ENCODE data around the gene TNRC6C. TPM values are rescaled to one million over a fixed set of nuclear protein-coding genes. Genes with fewer than 3 reads are reported as not detected.

TNRC6C gene
- total RNA-seq, 4 donors from 2014 or later = 4.8 to 14.5 (median 11.6) TPM

DNA sequence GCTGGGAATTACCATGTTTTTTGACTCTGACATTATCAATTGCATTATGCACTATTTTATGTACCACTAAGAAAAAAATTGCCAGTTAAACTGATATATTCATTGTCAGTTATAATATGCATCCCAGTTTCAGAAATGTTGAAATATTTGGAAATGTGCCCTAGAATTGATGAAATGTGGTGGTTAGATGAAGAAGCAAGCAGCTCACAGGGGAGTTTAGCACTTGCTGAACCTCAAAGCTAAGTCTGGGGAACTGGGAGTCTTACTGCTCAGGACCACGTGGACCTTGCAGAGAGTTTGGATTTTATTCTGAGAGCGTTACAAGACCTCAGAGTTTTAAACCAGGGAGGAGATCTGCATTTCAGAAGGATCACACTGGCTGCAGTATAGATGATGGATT lies 67.9 kb downstream of the TNRC6C start:
- H3K4me3 ChIP-seq = no peak overlapping the region
- peaks cover under 1% of the 10 kb centered on the region for H3K4me1 ChIP-seq
- no peak overlapping the region for H3K27ac ChIP-seq
- no peaks in the 10 kb centered on the region for H3K27me3 ChIP-seq
- H3K9me3 ChIP-seq = no peaks in the 10 kb centered on the region
- no peak for DNase-seq (ENCODE audit: low spot score in 2 of 2)
- 86% methylated on average over 2 of the region's 2 CpGs for WGBS
- TF ChIP-seq POLR2AphosphoS5 (IDR thresholded peaks at IDR 0.05) = no peak
- TF ChIP-seq POLR2A (IDR thresholded peaks at IDR 0.05) = no peak
- TF ChIP-seq EP300 (IDR thresholded peaks at IDR 0.05) = no peak
- no peak for TF ChIP-seq CTCF (IDR thresholded peaks at IDR 0.05)
- H3K36me3 ChIP-seq = no peaks in the 10 kb centered on the region

GRCh38 chr17:78027121-78027520 lies 68.6 kb downstream of the TNRC6C start:
- H3K36me3 ChIP-seq = no peaks in the 10 kb centered on the region
- WGBS = 96% methylated on average over 2 of the region's 2 CpGs
- DNase-seq (ENCODE audit: low spot score in 2 of 2) = no peak
- no peak for TF ChIP-seq POLR2A (IDR thresholded peaks at IDR 0.05)
- TF ChIP-seq POLR2AphosphoS5 (IDR thresholded peaks at IDR 0.05) = no peak
- TF ChIP-seq CTCF (IDR thresholded peaks at IDR 0.05) = no peak
- no peak for TF ChIP-seq EP300 (IDR thresholded peaks at IDR 0.05)
- H3K4me1 ChIP-seq = peaks cover 8% of the 10 kb centered on the region
- H3K9me3 ChIP-seq = no peaks in the 10 kb centered on the region
- no peaks in the 10 kb centered on the region for H3K27me3 ChIP-seq
- no peak overlapping the region for H3K27ac ChIP-seq
- H3K4me3 ChIP-seq = no peak overlapping the region

DNA sequence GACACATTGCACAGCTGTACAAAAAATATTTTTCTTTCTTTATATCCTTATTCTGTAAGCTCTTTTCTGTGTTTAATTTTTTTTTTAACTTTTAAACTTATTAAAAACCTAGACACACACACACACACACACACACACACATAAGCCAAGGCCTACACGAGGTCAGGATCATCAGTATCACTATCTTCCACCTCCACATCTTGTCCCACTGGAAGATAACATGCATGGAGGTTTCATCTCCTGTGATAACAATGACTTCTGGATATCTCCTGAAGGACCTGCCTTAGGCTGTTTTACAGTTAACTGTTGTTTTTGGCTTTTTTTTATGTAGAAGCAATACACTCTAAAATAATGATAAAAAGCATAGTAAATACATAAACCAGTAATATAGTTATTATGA lies 71.2 kb downstream of the TNRC6C start:
- no peak for DNase-seq (ENCODE audit: low spot score in 2 of 2)
- TF ChIP-seq POLR2A (IDR thresholded peaks at IDR 0.05) = no peak
- TF ChIP-seq EP300 (IDR thresholded peaks at IDR 0.05) = no peak
- no peak for TF ChIP-seq POLR2AphosphoS5 (IDR thresholded peaks at IDR 0.05)
- no peak for TF ChIP-seq CTCF (IDR thresholded peaks at IDR 0.05)
- WGBS = 70% methylated on average over 1 of the region's 1 CpG

DNA sequence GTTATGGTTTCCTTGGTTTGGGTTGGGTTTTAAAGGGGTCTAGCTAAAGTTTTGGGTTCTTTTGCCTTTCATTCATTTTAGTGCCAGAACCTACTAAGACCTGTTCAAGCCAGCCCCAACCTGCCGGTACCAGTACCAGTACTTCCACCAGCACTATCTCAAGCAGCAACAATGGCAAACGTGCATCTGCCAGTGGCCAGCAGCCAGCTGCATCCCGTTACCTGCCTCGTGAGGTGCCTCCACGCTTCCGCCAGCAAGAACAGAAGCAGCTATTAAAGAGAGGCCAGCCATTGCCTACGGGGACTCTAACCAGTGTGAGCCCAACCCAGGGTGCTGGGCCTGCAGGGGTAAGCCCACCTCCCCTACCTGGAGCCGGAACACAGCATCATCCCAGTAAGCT lies 72.9 kb downstream of the TNRC6C start:
- Histone ChIP-seq H3K9me3 (no peaks in the 10 kb centered on the region), H3K4me1 (peaks cover 10% of the 10 kb centered on the region), H3K27ac (no peak overlapping the region), H3K36me3 (peaks cover 7% of the 10 kb centered on the region), H3K27me3 (no peaks in the 10 kb centered on the region), H3K4me3 (no peak overlapping the region)
- 71% methylated on average over 6 of the region's 8 CpGs for WGBS
- TF ChIP-seq POLR2A (IDR thresholded peaks at IDR 0.05) (no peak), EP300 (IDR thresholded peaks at IDR 0.05) (no peak), POLR2AphosphoS5 (IDR thresholded peaks at IDR 0.05) (no peak), CTCF (IDR thresholded peaks at IDR 0.05) (no peak)
- DNase-seq (ENCODE audit: low spot score in 2 of 2) = no peak

More for the DNA sequence above, 71.2 kb downstream of the TNRC6C start:
- Histone ChIP-seq H3K4me3 (no peak overlapping the region), H3K36me3 (peaks cover 7% of the 10 kb centered on the region), H3K9me3 (no peaks in the 10 kb centered on the region), H3K27ac (no peak overlapping the region), H3K27me3 (no peaks in the 10 kb centered on the region), H3K4me1 (peaks cover 10% of the 10 kb centered on the region)

- Histone ChIP-seq H3K4me3 (no peak overlapping the region), H3K27ac (no peak overlapping the region), H3K36me3 (peaks cover 10% of the 10 kb centered on the region), H3K9me3 (no peaks in the 10 kb centered on the region), H3K4me1 (peaks cover 10% of the 10 kb centered on the region), H3K27me3 (no peaks in the 10 kb centered on the region)
- WGBS = 41% methylated on average over 1 of the region's 1 CpG
- TF ChIP-seq POLR2A (IDR thresholded peaks at IDR 0.05) = no peak
- DNase-seq (ENCODE audit: low spot score in 2 of 2) = no peak
These were observed 73.7 kb downstream of the TNRC6C start for GRCh38 chr17:78032166-78032565.

- H3K27ac ChIP-seq = no peak overlapping the region
- no peaks in the 10 kb centered on the region for H3K9me3 ChIP-seq
- H3K27me3 ChIP-seq = no peaks in the 10 kb centered on the region
- no peak overlapping the region for H3K4me3 ChIP-seq
- no peak for DNase-seq (ENCODE audit: low spot score in 2 of 2)
- no peak for TF ChIP-seq POLR2AphosphoS5 (IDR thresholded peaks at IDR 0.05)
- TF ChIP-seq POLR2A (IDR thresholded peaks at IDR 0.05) = no peak
- TF ChIP-seq EP300 (IDR thresholded peaks at IDR 0.05) = no peak
- no peak for TF ChIP-seq CTCF (IDR thresholded peaks at IDR 0.05)
- WGBS = 89% methylated on average over 9 of the region's 9 CpGs
- H3K4me1 ChIP-seq = peaks cover 19% of the 10 kb centered on the region
- peaks cover 13% of the 10 kb centered on the region for H3K36me3 ChIP-seq
These were observed 76.1 kb downstream of the TNRC6C start for GRCh38 chr17:78034429-78035091.

Measured in suprapubic skin (tissue), 4 donors.